Femur (tissue), 1 donor: ENCODE data around the gene DCLK3.
A peak's percentile ranks its signal among the peaks of the same experiment; 100 is the strongest.

Experiments
- DNase-seq: peaks from one replicate; pipeline ENCODE4 v3.0.0-alpha.2; 2017

DCLK3 gene

GRCh38 chr3:36705015-36705414 is 59.3 kb downstream of the DCLK3 start:
- DNase-seq, result no peak

- no peak for DNase-seq
Measured at GRCh38 chr3:36704280-36704679, 60.1 kb downstream of the DCLK3 start.

GRCh38 chr3:36701249-36701572 is 63.1 kb downstream of the DCLK3 start:
- DNase-seq, result no peak

GRCh38 chr3:36700537-36701248 is 63.7 kb downstream of the DCLK3 start:
- DNase-seq, result peak; percentile 77

GRCh38 chr3:36698314-36698713 is 66.0 kb downstream of the DCLK3 start:
- DNase-seq, result no peak

GRCh38 chr3:36697229-36698001 is 66.9 kb downstream of the DCLK3 start:
- DNase-seq, result no peak

GRCh38 chr3:36696799-36697198 is 67.6 kb downstream of the DCLK3 start:
- no peak for DNase-seq

GRCh38 chr3:36695769-36696137 is 68.6 kb downstream of the DCLK3 start:
- DNase-seq, result no peak

- DNase-seq, result no peak
Measured at GRCh38 chr3:36695113-36695768, 69.1 kb downstream of the DCLK3 start.

- no peak for DNase-seq
Measured at GRCh38 chr3:36693670-36694069, 70.7 kb downstream of the DCLK3 start.

- no peak for DNase-seq
Measured at GRCh38 chr3:36689560-36689959, 74.8 kb downstream of the DCLK3 start.

GRCh38 chr3:36688815-36689214 is 75.5 kb downstream of the DCLK3 start:
- DNase-seq, result no peak

- DNase-seq, result no peak
Measured at GRCh38 chr3:36686516-36686915, 77.8 kb downstream of the DCLK3 start.

- no peak for DNase-seq
Measured at GRCh38 chr3:36681867-36682266, 82.5 kb downstream of the DCLK3 start.

- DNase-seq, result no peak
Measured at GRCh38 chr3:36680952-36681351, 83.4 kb downstream of the DCLK3 start.

- DNase-seq, result no peak
Measured at GRCh38 chr3:36679384-36680200, 84.8 kb downstream of the DCLK3 start.

- DNase-seq, result no peak
Measured at GRCh38 chr3:36678216-36679013, 85.9 kb downstream of the DCLK3 start.

- DNase-seq, result no peak
Measured at GRCh38 chr3:36677331-36678007, 86.9 kb downstream of the DCLK3 start.

- no peak for DNase-seq
Measured at GRCh38 chr3:36674816-36675215, 89.5 kb downstream of the DCLK3 start.

GRCh38 chr3:36669764-36670163 is 94.6 kb downstream of the DCLK3 start:
- DNase-seq, result no peak

GRCh38 chr3:36666166-36666565 is 98.2 kb downstream of the DCLK3 start:
- no peak for DNase-seq
